NCI-H1417 (cell line): Measurements from ENCODE around the gene NOTCH1.
A peak's percentile ranks its signal among the peaks of the same experiment; 100 is the strongest.

Source experiments
- DNase-seq, 3 experiments: peaks; one replicate each; lab custom pipeline; 2025; lab: John Stamatoyannopoulos, UW

NOTCH1 gene

GRCh38 chr9:136544964-136545691 lies 720 bp downstream of the NOTCH1 start:
- peak in 2 of 3 experiments; percentile 52 to 59 for DNase-seq

GRCh38 chr9:136544548-136544963 lies 1.3 kb downstream of the NOTCH1 start:
- peak in 2 of 3 experiments; percentile 36 to 52 for DNase-seq

- DNase-seq = peak in 1 of 3 experiments; percentile 15
Measured at GRCh38 chr9:136543830-136544547, 1.9 kb downstream of the NOTCH1 start.

GRCh38 chr9:136543280-136543679 lies 2.6 kb downstream of the NOTCH1 start:
- DNase-seq = no peak

- DNase-seq = peak in 1 of 3 experiments; percentile 36
Measured at GRCh38 chr9:136542241-136543040, 3.4 kb downstream of the NOTCH1 start.

GRCh38 chr9:136541709-136542108 lies 4.1 kb downstream of the NOTCH1 start:
- no peak for DNase-seq

GRCh38 chr9:136541179-136541578 lies 4.7 kb downstream of the NOTCH1 start:
- DNase-seq = no peak

GRCh38 chr9:136539427-136540421 lies 6.1 kb downstream of the NOTCH1 start:
- DNase-seq = no peak

- no peak for DNase-seq
Measured at GRCh38 chr9:136538599-136539426, 7.0 kb downstream of the NOTCH1 start.

- no peak for DNase-seq
Measured at GRCh38 chr9:136537896-136538598, 7.8 kb downstream of the NOTCH1 start.

GRCh38 chr9:136537411-136537810 lies 8.4 kb downstream of the NOTCH1 start:
- no peak for DNase-seq

- no peak for DNase-seq
Measured at GRCh38 chr9:136536721-136537241, 9.1 kb downstream of the NOTCH1 start.

GRCh38 chr9:136536051-136536720 lies 9.7 kb downstream of the NOTCH1 start:
- DNase-seq = no peak

GRCh38 chr9:136535070-136535469 lies 10.8 kb downstream of the NOTCH1 start:
- peak in 1 of 3 experiments; percentile 18 for DNase-seq

- no peak for DNase-seq
Measured at GRCh38 chr9:136534366-136534765, 11.5 kb downstream of the NOTCH1 start.

GRCh38 chr9:136533775-136534157 lies 12.1 kb downstream of the NOTCH1 start:
- no peak for DNase-seq

GRCh38 chr9:136532799-136533774 lies 12.8 kb downstream of the NOTCH1 start:
- DNase-seq = no peak
